Measurements from ENCODE around the gene ZNF692. TPM values are rescaled to one million over a fixed set of nuclear protein-coding genes. Genes with fewer than 3 reads are reported as not detected.

Gene ZNF692
- total and polyA plus RNA-seq, 2 of the 13 experiments (the other 11 are each of a cell fraction or from before 2014, with no cell fraction given): 27.3 to 45.8 TPM

DNA sequence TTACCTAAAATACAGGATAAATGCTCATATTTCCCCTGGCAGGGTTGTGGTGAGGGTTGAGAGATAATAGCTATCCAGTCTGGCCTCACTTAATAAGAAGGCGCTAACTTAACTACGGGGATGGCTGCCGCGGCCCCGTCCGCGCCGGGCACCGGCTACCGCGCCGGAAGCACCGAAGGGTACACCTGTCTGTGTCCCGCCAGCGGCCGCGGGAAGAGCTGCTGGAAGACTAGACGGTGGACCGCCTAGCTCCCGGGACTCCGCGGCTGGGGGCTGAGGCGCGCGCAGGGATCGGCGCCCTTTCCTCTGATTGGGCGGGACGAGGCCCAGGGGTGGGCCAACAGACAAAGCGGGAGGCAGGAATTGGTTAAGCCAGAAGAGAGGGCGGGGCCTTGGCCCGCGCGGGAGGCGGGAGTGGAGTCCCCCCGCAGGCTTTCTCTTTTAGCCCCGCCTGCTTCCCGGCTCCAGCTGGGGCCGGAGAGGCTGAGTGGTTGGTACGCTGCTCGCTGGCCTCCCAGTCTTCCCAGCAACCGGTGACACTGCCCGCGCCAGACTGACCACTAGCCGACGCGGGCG, 21.0 kb downstream of the ZNF692 start, which contains the start of gene ZNF672 (continued):
- TF ChIP-seq PTBP1 (IDR thresholded peaks at IDR 0.05; ENCODE audit: low read depth, low read length, poor library complexity, severe bottlenecking) (no peak), ZFAT (CRISPR knock-in tag; conservative IDR thresholded peaks at IDR 0.05) (no peak), ZNF704 (CRISPR knock-in tag; IDR thresholded peaks at IDR 0.05; ENCODE audit: borderline replicate concordance) (no peak), ZNF335 (CRISPR knock-in tag; IDR thresholded peaks at IDR 0.05) (no peak), RFX1 (IDR thresholded peaks at IDR 0.05) (no peak), ZNF232 (CRISPR knock-in tag; IDR thresholded peaks at IDR 0.05; ENCODE audit: borderline replicate concordance) (no peak), ZNF839 (CRISPR knock-in tag; IDR thresholded peaks at IDR 0.05; ENCODE audit: borderline replicate concordance) (no peak), HMG20B (CRISPR knock-in tag; conservative IDR thresholded peaks at IDR 0.05) (no peak), SOX6 (IDR thresholded peaks at IDR 0.05) (no peak), SOX6 (CRISPR knock-in tag; IDR thresholded peaks at IDR 0.05) (no peak), ZMAT3 (CRISPR knock-in tag; conservative IDR thresholded peaks at IDR 0.05) (no peak), ZNF343 (CRISPR knock-in tag; IDR thresholded peaks at IDR 0.05) (no peak), DNMT1 (CRISPR knock-in tag; IDR thresholded peaks at IDR 0.05) (no peak), SNAPC2 (CRISPR knock-in tag; IDR thresholded peaks at IDR 0.05) (0 out of 2 replicates have a peak, but pooled peaks have one; percentile 38), TEAD3 (CRISPR knock-in tag; optimal IDR thresholded peaks at IDR 0.05; ENCODE audit: borderline replicate concordance) (no peak), NKX3-1 (CRISPR knock-in tag; IDR thresholded peaks at IDR 0.05) (no peak), KDM2A (CRISPR knock-in tag; IDR thresholded peaks at IDR 0.05; ENCODE audit: borderline replicate concordance, low read depth) (peak; percentile 49; the same call in 1 of the 2 replicates), NFRKB (IDR thresholded peaks at IDR 0.05) (no peak), SOX5 (CRISPR knock-in tag; IDR thresholded peaks at IDR 0.05; ENCODE audit: borderline replicate concordance) (no peak), TGIF2 (CRISPR knock-in tag; IDR thresholded peaks at IDR 0.05) (no peak), ZBTB46 (CRISPR knock-in tag; IDR thresholded peaks at IDR 0.05; ENCODE audit: borderline replicate concordance) (no peak)
- TF ChIP-seq, protein P1, sequence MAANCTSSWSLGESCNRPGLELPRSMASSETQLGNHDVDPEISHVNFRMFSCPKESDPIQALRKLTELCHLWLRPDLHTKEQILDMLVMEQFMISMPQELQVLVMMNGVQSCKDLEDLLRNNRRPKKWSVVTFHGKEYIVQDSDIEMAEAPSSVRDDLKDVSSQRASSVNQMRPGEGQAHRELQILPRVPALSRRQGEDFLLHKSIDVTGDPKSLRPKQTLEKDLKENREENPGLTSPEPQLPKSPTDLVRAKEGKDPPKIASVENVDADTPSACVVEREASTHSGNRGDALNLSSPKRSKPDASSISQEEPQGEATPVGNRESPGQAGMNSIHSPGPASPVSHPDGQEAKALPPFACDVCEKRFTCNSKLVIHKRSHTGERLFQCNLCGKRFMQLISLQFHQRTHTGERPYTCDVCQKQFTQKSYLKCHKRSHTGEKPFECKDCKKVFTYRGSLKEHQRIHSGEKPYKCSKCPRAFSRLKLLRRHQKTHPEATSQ (CRISPR knock-in tag; IDR thresholded peaks at IDR 0.05; ENCODE audit: borderline replicate concordance): no peak
- TF ChIP-seq, protein P2, sequence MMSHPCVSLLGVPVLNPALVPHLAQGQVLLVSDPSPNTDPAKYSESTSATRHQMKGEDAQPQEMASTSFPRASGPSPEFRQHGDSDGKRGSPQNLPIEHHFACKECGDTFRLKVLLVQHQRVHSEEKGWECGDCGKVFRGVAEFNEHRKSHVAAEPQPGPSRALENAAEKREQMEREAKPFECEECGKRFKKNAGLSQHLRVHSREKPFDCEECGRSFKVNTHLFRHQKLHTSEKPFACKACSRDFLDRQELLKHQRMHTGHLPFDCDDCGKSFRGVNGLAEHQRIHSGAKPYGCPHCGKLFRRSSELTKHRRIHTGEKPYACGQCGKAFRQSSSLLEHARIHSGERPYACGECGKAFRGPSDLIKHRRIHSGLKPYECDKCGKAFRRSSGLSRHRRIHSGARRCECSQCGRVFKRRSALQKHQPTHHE (CRISPR knock-in tag; IDR thresholded peaks at IDR 0.05; ENCODE audit: borderline replicate concordance): no peak
- TF ChIP-seq, protein P3, sequence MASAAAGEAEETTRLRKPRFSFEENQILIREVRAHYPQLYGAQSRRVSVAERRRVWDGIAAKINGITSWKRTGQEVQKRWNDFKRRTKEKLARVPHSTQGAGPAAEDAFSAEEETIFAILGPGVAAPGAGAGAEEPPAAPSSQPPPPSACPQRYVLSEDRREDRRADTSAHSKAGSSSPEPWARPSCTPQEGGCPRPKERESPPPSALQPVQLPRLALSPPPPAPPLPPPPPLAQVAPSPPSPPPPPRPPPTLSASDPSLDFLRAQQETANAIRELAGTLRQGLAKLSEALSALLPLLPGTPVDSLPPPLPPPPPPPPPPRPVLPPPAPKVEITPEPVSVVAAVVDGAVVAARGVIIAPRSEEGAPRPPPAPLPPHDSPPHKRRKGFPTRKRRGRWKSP (CRISPR knock-in tag; IDR thresholded peaks at IDR 0.05): no peak

Measured in HepG2 (cell line).